ENCODE data around the gene CLEC16A.

DNA sequence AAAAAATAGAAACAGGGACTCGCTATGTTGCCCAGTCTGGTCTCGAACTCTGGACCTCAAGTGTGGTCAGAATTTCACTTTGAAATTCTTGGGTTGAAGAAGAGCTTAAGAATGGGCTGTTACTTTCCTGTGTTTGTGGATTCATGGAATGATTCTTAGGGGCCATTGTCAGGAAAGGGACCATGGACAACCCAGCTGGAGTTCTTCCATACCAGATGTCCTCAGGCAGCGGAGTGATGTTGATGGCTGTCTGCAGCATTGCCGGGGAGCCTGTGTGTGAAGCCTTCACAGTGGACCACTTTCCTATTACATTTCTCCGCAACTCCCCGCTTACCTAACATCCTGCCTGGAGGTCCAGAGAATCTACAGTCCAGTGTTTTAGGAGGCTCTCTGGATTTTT lies 145.9 kb downstream of the CLEC16A start:
- TF ChIP-seq, protein P1, sequence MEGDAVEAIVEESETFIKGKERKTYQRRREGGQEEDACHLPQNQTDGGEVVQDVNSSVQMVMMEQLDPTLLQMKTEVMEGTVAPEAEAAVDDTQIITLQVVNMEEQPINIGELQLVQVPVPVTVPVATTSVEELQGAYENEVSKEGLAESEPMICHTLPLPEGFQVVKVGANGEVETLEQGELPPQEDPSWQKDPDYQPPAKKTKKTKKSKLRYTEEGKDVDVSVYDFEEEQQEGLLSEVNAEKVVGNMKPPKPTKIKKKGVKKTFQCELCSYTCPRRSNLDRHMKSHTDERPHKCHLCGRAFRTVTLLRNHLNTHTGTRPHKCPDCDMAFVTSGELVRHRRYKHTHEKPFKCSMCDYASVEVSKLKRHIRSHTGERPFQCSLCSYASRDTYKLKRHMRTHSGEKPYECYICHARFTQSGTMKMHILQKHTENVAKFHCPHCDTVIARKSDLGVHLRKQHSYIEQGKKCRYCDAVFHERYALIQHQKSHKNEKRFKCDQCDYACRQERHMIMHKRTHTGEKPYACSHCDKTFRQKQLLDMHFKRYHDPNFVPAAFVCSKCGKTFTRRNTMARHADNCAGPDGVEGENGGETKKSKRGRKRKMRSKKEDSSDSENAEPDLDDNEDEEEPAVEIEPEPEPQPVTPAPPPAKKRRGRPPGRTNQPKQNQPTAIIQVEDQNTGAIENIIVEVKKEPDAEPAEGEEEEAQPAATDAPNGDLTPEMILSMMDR (IDR thresholded peaks at IDR 0.05), result no peak
- TF ChIP-seq POLR2AphosphoS5 (IDR thresholded peaks at IDR 0.05) (no peak), EP300 (IDR thresholded peaks at IDR 0.05; ENCODE audit: low read depth) (no peak)

Data from transverse colon (tissue), 4 donors.